Stimulated activated CD8-positive, alpha-beta memory T cell treated with anti-CD3 and anti-CD28 coated beads, Interleukin-4, amount 100 ng/mL, for 1 hour (primary cell): ENCODE measurements around the gene ZBTB7C.

Experiments used
- DNase-seq, 2 donors: peaks; one replicate each; pipeline ENCODE4 v3.0.0-alpha.2; 2020; ENCODE audit warnings: low read depth in 2 of 2, low spot score in 1 of 2

ZBTB7C gene

DNA sequence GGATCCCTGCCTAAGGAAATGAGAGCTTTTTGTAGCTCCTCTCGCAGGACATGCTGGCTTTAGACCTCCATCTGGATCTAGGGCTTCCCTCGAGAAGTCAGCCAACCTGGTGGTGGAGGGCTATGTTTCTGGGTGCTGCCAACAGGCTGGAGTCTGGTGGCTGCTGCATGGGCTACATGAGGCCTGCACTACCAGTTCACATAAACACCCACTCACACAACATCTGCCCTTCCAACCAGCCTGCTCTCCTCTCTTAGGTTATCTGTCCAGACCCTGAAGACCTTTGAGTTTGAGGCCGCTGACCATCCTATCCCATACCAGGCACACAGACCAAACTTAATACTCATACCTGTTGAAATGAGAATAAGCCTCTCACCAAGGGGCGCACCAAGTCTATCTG lies 427.4 kb downstream of the ZBTB7C start:
- DNase-seq, result no peak

DNA sequence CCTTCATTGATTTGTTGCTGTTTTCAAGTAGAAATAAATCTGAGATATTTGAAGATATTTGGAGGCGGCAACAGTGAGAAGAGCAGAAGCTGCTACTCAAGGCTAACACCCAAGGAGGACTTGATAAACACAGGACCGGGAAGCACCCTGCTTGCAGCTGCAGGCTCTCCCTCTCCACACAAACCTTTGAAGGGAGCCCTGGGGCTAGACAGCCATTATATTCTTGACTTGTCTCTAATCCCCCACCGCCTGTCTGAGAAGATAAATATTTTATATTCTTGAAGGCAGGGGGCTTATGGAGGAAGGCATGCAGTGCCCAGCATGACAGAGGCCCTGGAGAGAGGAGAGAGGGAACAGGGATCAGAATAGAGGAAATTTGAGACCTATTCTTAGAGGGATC lies 427.9 kb downstream of the ZBTB7C start:
- DNase-seq, result no peak

DNA sequence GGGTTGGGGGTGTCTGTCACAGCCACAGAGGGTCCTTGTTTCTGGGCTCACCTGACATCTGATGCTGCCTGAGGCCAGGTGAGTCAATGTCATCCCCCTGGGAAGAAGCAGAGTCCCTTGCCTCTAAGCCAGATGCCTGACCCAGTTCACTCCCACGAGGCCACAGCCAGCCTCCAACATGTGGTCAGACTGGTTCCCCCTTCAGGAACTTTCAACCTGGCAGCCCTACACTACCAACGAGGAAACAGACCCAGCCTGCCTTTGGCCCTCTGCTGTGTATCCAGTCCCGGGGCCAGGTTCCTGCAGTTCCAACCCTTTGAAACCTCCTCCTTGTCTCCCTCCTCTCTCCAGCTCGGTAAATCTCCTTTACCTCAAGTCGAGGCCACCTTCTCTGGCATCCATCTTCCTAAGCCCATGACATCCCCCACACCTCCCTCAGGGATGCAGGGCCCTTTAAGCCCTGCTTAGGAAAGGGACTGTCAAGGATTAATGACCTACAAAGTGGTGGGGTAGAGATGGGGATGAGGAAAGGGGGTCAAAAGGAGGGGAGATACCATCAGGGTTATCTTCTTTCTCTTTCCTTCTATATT lies 429.5 kb downstream of the ZBTB7C start:
- no peak for DNase-seq

- DNase-seq, result no peak
These were observed 430.6 kb downstream of the ZBTB7C start for GRCh38 chr18:47978603-47979002.

DNA sequence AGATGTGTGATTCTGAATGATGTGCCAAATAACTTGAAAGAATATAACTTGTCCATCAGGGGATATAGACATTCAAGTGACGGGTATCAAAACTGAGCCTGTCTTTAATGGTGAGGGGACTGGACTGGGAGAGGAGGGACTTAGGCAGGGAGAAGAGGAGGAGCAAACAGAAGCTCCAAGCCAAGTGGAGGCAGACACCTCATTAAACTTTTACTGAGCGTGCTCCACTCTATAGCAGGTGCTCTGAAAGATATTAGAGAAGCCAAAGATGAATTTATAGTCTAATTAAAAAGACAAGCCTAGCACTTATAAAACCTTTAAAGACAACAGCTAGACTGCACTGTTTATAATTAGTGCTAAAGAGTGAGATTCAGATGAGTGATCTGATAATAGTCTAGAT lies 431.0 kb downstream of the ZBTB7C start:
- DNase-seq, result no peak
